ENCODE measurements around the gene AGTR1. TPM values are rescaled to one million over a fixed set of nuclear protein-coding genes. Genes with fewer than 3 reads are reported as not detected.

Gene AGTR1
- total RNA-seq, 3 donors from 2014 or later: not detected

DNA sequence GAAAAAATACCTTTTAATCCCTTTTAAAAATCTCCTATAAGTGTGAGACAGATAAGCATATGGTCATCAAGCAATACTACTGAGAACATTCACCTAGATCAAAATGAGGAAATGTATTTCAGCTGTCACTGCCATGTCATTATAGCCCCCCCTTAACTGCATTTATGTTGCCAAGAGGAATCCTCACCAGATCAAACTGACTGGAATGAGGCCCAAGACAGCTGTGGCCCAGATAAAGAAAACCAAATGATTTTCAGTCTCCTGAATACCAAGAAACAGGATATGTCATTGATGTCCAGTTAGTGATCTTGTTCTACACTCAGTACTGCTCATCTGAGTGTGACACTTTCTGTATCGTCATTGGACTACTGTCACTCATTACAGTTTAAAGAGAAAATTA is 94.8 kb downstream of the AGTR1 start:
- no peak for ATAC-seq
- no peak for DNase-seq
- H3K9me3 Mint-ChIP-seq: no peaks in the 10 kb centered on the region
- H3K36me3 Mint-ChIP-seq (ENCODE audit: insufficient read depth): no peaks in the 10 kb centered on the region
- H3K27me3 Mint-ChIP-seq (ENCODE audit: low read depth): no peaks in the 10 kb centered on the region
- no peak overlapping the region for H3K4me3 Mint-ChIP-seq
- no peaks in the 10 kb centered on the region for H3K4me1 Mint-ChIP-seq (ENCODE audit: low read depth)

Other genes with a start within 250 kb of the AGTR1 start
- gene CPB1, start 129.9 kb downstream of the AGTR1 start, total RNA-seq: 1 to 10 TPM; 3.1 to 6.5 (median 5.9) TPM
- under 1 TPM in 1 of 3 donors, not detected in 2; 0.11 TPM for gene CPA3, start 167.4 kb downstream of the AGTR1 start, total RNA-seq

Data from activated T-cell treated with anti-CD3 and anti-CD28 coated beads, Interleukin-2, amount 50 U/mL, for 4 hours (primary cell).